GM21825 (cell line): Measurements from ENCODE around the gene SPACA4.
"Not testable (repeated sequence)": the region's sequence is repeated elsewhere in the genome, so short reads cannot be mapped to it uniquely, and the experiment has no call there.

ENCODE experiments used
- ATAC-seq: cut with Tn5 transposase; IDR thresholded peaks from one replicate; pipeline ENCODE4 v1.9.1; 2021; ENCODE audit warnings: mild to moderate bottlenecking, moderate library complexity; ENCODE audit not compliant: unreplicated experiment

The SPACA4 gene, protein sequence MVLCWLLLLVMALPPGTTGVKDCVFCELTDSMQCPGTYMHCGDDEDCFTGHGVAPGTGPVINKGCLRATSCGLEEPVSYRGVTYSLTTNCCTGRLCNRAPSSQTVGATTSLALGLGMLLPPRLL

DNA sequence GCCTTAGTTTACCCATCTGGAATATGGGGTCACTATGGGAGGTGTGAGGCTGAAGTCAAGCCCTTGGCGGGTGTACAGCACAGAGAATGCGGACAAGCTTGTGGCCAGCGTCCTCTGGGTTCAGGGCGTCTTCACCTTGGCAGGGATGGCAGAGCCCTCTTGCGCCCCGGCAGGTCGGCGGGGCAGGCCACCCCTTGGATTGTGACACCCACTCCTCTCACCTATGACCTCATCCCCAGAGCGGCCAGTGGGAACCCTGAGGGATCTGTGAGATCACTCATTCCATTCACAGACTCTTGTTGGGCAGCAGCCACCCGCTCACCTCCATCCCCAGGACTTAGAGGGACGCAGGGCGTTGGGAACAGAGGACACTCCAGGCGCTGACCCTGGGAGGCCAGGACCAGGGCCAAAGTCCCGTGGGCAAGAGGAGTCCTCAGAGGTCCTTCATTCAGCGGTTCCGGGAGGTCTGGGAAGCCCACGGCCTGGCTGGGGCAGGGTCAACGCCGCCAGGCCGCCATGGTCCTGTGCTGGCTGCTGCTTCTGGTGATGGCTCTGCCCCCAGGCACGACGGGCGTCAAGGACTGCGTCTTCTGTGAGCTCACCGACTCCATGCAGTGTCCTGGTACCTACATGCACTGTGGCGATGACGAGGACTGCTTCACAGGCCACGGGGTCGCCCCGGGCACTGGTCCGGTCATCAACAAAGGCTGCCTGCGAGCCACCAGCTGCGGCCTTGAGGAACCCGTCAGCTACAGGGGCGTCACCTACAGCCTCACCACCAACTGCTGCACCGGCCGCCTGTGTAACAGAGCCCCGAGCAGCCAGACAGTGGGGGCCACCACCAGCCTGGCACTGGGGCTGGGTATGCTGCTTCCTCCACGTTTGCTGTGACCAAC is at the start of gene SPACA4:
TSS of gene SPACA4 (plus strand) at position 280 of the 896 bp plus-strand sequence. CDS start at position 517, 237 bp downstream.
- ATAC-seq, result no peak

DNA sequence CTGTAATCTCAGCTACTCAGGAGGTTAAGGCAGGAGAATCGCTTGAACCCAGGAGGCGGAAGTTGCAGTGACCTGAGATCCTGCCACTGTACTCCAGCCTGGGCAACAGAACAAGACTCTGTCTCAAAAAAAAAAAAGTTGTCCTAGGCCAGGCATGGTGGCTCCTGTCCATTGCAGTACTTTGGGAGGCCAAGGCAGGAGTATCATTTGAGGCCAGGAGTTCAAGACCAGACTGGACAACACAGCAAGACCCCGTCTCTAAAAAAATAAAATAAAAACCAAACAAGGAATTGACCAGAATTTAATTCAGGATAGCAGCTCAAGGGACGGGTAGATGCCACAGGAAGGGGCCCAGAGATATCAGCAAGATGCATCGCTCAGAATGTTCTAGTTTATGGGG is 49.7 kb upstream of the SPACA4 start:
- ATAC-seq, result no peak

DNA sequence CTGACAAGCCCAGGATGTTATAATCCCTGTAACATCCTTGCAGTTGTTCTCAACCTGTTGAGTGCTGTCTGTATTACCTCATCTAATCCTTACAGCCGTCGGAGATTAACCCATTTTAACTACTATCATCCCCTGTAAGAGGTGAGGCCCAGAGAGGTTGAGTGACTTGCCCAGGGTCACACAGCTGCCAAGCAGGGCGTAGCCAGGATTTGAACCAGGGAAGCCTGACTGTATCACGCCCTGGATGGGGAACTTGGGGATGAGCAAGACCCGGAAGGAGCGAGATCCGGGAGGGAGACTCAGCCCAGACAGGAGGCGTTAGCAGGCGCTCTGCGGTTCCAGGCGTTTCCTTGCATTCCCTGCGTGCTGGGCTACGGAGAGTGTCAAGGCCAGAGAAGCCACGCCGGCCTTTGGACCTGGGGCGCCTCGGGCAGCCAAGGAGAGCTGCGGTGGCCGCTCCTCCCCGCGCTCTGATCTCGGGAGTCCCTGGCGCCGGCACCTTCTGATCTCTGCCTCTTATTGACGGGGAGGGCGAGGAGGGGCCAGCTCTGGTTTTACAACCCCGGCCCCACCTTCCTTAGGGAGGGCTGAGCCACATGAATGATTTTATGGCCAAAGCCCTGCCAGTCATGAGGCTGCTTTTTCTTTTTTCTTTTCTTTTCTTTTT is 48.4 kb upstream of the SPACA4 start:
- no peak for ATAC-seq

DNA sequence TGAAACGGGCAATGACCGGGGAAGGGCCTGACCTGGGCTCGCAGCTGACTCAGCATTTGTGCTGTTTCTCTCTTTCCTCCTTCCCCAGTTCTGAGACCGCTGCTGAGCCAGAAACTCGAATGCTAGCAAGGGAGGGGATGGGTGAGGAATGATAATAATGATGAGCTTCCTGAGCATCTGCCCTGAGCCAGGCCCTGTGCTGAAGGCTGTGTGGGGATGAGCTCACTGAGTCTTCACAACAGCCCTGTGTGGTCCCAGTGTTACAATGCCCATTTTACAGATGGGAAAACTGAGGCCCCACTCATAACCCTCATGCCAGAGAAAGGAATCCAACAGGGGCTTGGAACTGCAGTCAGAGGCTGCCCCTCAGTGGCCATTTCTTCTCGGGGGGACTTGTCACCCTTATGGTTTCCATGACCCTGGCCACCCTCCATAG is 46.4 kb upstream of the SPACA4 start:
- ATAC-seq, result no peak

DNA sequence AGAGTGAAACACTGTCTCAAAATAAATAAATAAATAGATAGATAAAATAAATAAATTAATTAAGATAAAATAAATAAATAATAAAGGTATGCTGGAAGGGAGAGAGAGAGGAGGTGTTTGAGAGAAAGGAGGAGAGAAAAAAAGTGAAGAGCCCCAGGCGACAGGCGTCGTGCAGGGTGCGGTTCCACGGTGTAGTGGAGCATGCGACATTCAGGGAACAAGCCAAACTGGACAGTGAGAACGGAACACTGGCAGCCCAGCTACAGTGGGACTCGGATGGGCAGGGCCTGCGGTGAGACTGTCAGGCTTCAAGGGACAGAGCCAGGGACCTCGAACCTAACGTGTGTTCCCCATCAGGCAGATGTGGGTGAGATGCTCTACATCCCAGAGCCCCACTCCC is 45.1 kb upstream of the SPACA4 start:
- ATAC-seq, result no peak

DNA sequence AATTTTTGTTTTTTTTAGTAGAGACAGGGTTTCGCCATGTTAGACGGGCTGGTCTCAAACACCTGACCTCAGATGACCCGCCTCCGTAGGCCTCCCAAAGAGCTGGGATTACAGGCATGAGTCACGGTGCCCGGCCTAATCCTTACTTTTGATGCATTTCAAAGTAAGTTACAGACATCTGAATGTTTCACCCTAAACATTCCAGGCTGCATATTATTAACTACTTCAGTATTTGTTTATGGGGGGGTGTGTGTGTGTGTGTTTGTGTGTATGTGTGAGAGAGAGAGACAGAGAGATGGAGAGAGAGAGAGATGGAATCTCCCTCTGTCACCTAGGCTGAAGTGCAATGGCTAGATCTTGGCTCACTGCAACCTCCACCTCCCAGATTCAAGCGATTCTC is 41.5 kb upstream of the SPACA4 start:
- ATAC-seq, result no peak

DNA sequence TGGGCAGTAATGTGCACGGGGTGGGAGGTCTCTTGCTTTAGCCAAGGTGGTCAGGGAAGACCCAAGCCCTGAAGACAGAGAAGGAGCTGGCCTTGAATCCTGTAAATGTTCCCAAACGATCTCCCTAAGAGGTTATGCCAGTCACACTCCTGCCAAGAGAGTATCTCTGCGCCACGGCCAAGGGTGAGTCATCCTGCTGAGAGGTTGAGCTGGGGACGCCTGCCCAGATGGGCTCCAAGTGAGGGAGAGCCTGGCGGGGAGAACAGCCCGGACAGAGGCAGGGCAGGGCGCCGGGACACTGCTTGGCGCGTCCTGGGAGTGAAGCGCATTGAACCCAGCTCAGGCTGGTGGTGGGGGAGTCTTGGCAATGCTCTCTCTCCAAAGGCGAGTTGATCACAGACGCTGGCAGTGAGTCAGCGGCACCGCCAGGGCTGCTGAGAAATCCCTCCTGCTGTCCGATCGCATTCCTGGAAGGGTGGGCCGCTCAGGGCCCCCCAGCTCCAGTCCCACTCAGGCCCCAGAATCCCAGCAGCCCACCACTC is 38.1 kb upstream of the SPACA4 start:
- ATAC-seq, result no peak

DNA sequence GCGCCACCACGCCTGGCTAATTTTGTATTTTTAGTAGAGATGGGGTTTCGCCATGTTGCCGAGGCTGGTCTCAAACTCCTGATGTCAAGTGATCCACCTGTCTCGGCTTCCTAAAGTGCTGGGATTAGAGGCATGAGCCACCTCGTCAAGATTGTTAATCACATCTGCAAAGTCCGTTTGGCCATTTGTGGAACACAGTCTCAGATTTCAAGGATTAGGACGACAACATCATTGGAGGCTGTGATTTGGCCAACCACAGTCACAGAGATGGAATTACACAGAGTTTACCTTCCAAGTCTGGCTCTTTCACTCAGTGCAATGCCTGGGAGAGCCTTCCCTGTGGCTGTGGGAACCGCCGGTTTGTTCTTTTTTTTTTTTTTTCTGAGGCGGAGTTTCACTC is 36.7 kb upstream of the SPACA4 start:
- ATAC-seq, result no peak

DNA sequence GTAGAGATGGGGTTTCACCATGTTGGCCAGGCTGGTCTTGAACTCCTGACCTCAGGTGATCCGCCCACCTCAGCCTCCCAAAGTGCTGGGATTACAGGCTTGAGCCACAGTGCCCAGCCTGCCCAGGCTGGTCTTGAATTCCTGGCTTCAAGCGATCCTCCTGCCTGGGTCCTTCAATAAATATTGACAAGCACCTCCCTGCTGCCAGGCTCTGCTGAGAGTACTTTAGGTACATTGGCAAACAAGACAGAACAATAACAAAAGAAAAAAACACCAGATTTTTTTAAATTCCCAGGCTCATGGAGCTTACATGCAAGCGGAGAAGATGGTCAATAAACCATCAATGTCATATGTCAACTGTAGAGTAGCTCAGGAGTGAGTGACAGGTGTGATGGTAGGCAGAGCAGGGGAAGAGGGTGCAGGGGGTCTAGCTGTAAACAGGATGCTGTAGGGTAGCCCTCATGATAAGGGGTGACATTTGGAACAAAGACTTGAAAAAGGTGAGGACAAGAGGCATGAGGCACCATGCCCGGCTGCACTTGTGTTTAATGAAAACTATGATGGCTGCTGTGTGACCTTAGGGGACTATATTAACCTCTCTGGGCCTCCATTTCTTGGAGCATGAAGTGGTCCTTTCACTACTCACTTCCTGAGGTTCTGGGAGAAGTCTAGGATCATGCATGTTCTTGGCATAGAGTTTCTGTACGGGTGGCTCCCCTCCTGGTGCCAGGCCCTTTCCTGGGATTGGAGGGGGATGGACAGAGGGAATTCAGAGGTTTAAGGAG is 35.0 kb upstream of the SPACA4 start:
- ATAC-seq, result no peak

DNA sequence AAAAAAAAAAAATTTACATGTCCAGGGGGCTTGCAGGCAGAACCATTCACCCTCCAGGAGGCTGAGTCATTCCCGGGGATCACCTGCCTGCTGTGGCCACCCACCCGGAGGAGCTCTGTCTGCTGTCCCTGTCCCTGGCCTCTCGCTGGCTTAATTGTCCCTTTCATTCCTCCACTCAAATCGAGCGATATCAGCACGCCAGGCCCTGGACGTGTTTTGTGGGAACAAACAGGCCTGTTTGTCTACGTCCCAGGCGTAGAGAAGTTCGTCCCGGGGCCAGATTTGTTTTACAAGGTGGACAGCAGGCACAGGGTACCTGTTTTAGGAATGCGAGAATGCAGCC is 33.4 kb upstream of the SPACA4 start:
- no peak for ATAC-seq

DNA sequence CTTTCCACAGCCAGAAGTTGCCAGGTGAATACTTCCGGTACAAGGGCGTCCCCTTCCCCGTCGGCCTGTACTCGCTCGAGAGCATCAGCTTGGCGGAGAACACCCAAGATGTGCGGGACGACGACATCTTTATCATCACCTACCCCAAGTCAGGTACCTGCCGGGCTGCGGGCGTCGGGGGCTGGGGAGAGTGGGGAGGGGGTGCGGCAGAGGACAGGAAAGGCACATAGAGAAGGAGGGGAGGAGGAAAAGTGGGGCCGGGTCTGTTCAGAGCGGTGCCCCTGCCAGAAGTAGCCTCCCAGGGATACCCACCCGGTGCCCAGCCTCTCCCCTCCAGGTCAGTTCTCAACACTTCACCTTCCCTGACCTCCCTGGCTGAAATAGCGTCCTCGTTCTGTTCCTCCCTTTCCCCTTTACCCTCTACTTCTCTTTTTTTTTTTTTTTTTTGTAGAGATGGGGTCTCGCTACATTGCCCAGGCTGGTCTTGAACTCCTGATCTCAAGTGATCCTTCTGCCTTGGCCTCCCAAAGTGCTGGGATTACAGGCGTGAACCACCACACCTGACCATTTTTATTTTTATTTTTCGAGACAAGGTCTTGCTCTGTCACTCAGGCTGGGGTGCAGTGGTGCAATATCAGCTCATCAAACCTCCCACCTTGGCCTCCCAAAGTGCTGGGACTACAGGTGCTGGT is 30.5 kb upstream of the SPACA4 start:
- no peak for ATAC-seq

DNA sequence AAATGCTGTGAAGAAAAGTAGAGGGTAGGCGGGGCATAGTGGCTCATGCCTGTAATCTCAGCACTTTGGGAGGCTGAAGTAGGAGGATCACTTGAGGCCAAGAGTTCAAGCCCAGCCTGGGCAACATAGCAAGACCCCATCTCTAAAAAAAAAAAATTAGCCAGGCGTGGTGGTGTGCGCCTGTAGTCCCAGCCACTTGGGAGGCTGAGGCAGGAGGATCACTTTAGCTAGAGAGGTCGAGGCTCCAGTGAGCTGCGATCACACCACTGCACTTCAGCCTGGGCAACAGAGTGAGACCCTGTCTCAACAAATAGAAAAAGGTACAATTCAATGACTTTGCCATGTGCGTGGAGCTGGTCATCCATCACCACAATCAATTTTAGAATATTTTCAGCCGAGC is 28.6 kb upstream of the SPACA4 start:
- ATAC-seq, result not testable (repeated sequence)

DNA sequence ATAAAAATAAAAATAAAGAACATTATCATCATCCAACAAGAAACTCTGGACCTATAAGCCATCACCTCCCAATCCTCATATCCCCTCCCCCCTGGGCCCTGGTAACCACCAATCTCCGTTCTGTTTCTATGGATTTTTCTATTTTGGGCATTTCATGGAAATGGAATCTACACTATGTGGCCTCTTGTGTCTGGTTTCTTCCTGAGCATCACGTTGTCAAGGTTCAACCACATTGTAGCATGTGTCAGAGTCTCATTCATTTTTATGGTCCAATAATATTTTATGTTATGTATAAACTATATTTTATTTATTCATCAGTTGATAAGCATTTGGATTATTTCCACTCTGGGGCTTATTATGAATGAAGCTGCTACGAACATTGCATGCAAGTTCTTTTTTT is 27.7 kb upstream of the SPACA4 start:
- no peak for ATAC-seq

DNA sequence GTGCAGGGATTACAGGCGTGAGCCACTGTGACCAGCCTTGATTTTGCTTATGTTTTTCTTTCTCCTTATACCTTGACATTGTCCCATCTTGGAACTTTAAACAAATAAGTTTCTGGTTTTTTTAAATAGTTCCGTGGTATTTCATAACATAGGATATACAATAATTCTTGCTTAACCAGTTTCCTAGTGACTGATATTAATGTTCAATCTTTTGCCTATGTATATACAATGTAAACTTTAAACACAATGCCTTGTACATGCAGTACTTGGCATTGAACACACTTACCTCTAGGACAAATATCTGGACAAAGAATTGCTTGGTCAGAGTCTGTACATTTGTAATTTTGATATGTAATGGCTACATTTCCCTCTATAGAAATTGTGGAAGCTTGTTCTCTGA is 24.4 kb upstream of the SPACA4 start:
- ATAC-seq, result no peak

DNA sequence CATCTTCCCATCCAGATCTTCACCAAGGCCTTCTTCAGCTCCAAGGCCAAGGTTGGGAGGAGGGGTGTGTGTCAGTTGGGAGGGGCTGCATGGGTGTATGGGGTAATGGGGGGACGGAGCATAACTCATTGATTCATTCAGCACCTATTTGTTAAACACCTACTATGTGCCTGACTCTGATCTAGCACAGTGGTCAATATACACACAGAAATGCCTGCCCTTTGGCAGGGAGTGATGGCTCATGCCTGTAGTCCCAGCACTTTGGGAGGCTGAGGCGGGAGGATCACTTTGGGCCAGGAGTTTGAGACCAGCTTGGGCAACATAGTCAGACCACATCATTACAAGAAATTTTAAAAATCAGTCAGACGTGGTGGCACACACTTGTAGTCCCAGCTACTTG is 19.2 kb upstream of the SPACA4 start:
- ATAC-seq, result no peak

DNA sequence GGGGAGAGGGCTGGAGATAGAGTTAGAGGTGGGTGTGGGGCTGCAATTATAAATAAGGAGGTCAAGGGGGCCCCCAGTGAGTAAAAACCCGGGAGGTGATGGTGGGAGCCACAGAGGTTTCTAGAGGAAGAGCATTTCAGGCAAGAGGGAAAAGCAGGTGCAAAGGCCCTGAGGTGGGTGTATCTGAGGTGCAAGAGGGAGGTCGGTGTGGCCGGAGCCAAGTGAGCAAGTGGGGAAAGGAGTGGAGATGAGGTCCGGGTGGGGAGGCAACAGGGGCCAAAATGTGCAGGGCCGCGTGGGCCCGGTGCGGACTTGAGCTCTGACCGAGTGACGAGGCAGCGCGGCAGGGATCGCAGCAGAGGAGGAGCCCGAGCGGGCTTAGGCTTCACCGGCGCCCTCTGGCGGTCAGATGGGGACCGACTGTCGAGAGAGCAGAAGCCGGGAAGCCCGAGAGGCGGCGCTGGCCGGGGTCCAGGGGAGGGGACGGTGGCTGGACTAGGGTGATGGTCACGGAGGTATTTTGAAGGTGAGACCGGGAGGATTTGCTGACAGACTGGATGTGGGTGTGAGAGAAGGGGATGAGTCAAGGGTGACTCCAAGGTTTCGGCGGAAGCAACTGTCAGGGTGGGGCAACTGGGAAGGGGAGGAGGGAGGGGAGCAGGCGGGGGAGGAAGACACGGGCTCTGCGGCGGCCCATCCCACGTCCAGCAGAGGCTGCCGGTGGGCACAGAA is 17.7 kb upstream of the SPACA4 start:
- ATAC-seq, result no peak

DNA sequence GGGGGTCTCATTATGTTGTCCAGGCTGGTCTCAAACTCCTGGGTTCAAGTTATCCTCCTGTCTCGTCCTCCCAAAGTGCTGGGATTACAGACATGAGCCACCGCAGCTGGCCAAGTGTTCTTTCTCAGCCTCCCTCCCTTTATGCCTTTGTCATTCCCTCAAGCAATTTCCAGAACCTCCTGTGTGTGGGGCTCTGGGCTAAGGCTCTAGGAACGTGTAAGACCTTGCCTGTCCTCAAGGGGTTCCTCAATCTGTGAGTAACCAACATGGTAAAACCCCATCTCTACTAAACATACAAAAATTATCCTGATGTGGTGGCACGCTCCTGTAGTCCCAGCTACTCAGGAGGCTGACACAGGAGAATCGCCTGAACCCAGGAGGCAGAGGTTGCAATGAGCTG is 15.5 kb upstream of the SPACA4 start:
- ATAC-seq, result no peak

DNA sequence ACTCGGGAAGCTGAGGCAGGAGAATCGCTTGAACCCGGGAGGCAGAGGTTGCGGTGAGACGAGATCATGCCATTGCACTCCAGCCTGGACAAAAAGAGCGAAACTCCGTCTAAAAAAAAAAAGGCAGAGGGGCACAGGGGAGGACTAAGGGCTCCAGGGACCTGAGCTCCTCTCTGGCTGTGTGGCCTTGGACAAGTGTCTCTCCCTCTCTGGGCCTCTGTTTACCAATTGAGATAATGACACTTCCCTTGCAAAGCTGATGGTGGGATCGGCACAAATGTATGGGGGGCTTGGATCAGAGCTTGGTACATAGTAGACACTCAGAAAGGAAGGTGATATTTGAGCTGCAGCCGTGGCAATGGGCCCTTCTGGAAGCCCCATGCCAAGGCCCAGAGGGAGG is 11.4 kb upstream of the SPACA4 start:
- no peak for ATAC-seq

DNA sequence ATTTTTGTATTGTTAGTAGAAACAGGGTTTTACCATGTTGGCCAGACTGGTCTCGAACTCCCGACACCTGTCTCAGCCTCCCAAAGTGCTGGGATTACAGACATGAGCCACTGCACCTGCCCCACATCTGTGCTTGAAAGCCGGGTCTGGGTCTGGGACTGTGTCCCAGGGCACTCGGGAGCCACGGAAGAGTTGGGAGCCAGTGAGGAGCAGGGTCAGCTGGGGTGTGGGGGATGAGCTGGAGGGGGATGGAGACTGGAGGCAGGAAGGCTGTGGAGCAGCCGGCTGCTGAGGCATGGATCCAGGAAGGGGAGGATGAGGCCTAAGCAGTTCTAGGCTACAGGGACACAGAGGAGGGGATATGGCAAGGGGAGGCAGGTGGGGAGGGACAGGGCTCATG is 10.7 kb upstream of the SPACA4 start:
- ATAC-seq, result no peak

DNA sequence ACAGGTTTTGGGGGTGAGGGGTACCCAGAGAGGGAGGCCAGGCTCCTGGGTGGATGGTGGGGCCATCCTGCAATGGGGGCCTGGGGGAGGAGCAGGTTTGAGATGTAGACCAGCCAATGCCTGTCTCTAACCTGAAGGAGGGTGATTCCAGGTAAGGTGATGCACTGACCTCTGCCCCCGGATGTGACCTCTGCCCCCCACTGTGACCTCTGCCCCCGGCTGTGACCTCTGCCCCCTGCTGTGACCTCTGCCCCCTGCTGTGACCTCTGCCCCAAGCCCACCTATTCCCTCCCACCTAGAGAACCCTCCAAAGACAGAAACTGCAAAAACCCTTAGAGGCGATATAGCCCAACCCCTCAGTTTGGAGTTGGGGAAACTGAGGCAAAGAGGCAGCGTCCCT is 10.3 kb upstream of the SPACA4 start:
- no peak for ATAC-seq
